Bronchial epithelial cell (primary cell): ENCODE measurements around the gene UNC79. TPM values are rescaled to one million over a fixed set of nuclear protein-coding genes. Genes with fewer than 3 reads are reported as not detected.

ENCODE experiments used
- DNase-seq: peaks from one replicate; pipeline ENCODE4 v3.0.0-alpha.2; 2010; ENCODE audit warnings: low read depth
- FAIRE-seq: peaks from 2 replicates; lab custom pipeline; 2011; peaks lifted over from hg19 to GRCh38; lab: Jason Lieb, UNC
- H3K27me3 ChIP-seq: 2 replicates; pipeline ENCODE4 v1.5.1; 2011; ENCODE audit warnings: low read length; ENCODE audit not compliant: control insufficient read depth, insufficient read depth
- H3K36me3 ChIP-seq: 2 replicates; pipeline ENCODE4 v1.5.1; 2011; ENCODE audit warnings: low read length; ENCODE audit not compliant: control insufficient read depth, insufficient read depth
- H3K4me3 ChIP-seq: 2 replicates; pipeline ENCODE4 v1.5.1; 2011; ENCODE audit warnings: mild to moderate bottlenecking, low read depth, low read length, control low read depth
- total RNA-seq: library from RNA; depleted of rRNA; stranded (reverse); fragments of >200 nt; gene quantifications from 2 replicates; pipeline ENCODE4 v1.2.1, GENCODE V29; 2014
- TF ChIP-seq, protein P1 (sequence below): IDR thresholded peaks from 2 replicates; pipeline ENCODE4 v1.5.1; 2011; ENCODE audit warnings: mild to moderate bottlenecking, moderate library complexity, low read length, control low read depth, inconsistent platforms; ENCODE audit not compliant: insufficient read depth, severe bottlenecking

Gene UNC79
- total RNA-seq, 1 donor from 2014 or later: under 0.01 TPM

DNA sequence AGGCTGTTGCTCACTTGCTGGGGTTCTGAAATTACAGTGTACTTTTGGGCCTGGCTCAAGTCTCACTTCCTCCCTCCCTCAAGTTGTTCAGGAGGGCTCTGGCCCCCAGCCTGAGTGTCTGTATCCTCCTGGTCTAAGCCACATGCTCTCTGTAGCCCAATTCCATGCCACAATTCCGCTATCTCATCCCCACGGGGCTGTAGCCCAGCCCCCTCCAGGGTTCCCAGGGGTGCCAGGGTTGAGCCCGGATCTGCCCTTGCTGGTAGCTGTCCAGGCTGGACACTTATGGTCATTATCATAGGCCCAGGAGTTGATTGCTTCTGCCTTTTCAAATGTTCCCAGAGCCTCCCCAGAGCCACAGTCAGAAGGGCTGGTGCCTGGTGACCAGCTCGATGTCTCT is 292.3 kb downstream of the UNC79 start:
- H3K4me3 ChIP-seq: no peak overlapping the region
- DNase-seq (no peak), FAIRE-seq (no peak)
- TF ChIP-seq, protein P1, sequence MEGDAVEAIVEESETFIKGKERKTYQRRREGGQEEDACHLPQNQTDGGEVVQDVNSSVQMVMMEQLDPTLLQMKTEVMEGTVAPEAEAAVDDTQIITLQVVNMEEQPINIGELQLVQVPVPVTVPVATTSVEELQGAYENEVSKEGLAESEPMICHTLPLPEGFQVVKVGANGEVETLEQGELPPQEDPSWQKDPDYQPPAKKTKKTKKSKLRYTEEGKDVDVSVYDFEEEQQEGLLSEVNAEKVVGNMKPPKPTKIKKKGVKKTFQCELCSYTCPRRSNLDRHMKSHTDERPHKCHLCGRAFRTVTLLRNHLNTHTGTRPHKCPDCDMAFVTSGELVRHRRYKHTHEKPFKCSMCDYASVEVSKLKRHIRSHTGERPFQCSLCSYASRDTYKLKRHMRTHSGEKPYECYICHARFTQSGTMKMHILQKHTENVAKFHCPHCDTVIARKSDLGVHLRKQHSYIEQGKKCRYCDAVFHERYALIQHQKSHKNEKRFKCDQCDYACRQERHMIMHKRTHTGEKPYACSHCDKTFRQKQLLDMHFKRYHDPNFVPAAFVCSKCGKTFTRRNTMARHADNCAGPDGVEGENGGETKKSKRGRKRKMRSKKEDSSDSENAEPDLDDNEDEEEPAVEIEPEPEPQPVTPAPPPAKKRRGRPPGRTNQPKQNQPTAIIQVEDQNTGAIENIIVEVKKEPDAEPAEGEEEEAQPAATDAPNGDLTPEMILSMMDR: no peak
- no peaks in the 10 kb centered on the region for H3K36me3 ChIP-seq
- H3K27me3 ChIP-seq: no peaks in the 10 kb centered on the region

DNA sequence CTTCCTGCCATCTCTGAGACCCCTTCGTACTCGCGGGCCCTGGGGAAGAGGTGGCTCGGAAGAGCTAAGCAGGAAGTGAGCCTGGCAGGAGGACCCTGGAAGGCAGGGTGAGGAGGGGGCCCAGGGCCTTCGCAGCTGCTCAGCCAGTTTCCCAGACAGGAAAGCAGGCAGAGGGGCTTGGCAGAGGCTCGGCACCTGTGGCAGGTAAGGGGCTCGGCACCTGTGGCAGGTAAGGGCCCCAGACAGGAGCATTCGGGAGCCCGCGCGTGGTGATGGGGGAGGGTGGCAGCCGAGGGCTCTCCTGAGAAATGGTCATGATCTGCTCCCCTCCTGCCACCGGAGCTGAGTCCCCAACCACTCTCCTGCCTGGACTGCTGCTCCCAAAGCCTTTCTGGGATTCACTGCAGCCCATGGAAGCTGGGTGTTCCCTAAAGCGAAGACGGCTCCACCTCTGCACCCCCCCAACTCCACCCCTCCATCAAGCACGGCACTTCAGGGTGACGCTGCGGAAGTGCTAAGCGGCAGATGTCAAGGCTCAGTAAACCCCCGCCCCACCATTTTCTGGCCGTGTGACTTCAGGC is 294.4 kb downstream of the UNC79 start:
- TF ChIP-seq, protein P1: no peak
- no peak for FAIRE-seq
- Histone ChIP-seq H3K27me3 (no peaks in the 10 kb centered on the region), H3K36me3 (no peaks in the 10 kb centered on the region), H3K4me3 (no peak overlapping the region)
- DNase-seq: no peak

DNA sequence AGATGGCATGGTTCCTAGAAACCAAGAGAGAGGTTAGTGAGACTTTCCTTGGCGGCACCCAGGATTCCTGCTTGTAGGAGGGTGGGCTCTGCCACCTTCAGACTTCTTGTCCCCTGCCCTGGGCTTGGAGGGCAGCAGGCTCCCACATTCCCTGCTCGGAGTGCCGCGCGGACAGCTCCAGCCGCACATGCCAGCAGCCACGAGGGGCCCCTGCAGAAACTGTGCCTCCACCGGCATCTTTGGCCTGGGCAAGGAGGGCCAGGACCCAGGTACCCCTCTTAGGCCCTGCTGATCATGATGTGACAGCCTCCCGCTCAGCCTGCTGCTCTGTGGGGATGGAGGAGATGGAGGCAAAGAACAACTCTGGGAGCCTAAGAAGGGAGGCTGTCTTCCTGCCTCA is 295.3 kb downstream of the UNC79 start:
- Histone ChIP-seq H3K4me3 (no peak overlapping the region), H3K27me3 (no peaks in the 10 kb centered on the region), H3K36me3 (no peaks in the 10 kb centered on the region)
- FAIRE-seq (no peak), DNase-seq (no peak)
- TF ChIP-seq, protein P1: no peak

DNA sequence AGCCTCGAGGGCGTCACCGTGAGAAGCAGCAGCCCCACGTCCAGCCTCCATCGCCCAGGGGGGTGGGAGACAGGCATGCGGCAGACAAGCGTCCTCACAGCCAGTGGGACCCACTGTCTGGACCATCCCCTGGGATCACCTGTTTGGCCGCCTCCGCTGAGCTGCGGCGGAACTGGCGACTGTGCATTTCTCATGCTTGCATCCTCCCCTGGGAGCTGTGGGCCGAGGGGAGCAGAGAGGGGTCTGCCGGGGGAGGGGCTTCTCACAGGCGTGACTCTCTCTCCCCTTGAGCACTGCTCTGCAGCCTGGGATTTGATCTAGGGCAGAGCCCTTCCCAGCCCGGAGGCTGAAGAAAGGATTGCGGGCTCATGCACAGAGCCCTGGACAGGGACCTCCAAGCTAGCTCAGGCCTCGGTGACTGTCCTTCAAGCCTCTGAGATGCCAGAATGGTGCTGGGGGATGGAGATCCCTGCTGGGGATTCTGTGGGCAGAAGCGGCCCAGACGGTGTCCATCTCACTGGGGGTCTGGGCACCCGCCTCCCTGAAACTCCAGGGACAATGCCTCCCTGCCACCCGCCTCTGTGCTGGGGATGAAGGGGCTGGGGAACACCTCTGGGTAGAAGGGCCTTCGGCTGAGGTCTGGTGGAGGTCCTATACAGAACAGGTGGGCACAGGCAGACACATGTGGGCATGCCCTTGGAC is 296.5 kb downstream of the UNC79 start:
- FAIRE-seq (no peak), DNase-seq (no peak)
- TF ChIP-seq, protein P1: no peak
- no peaks in the 10 kb centered on the region for H3K36me3 ChIP-seq
- no peak overlapping the region for H3K4me3 ChIP-seq
- no peaks in the 10 kb centered on the region for H3K27me3 ChIP-seq

DNA sequence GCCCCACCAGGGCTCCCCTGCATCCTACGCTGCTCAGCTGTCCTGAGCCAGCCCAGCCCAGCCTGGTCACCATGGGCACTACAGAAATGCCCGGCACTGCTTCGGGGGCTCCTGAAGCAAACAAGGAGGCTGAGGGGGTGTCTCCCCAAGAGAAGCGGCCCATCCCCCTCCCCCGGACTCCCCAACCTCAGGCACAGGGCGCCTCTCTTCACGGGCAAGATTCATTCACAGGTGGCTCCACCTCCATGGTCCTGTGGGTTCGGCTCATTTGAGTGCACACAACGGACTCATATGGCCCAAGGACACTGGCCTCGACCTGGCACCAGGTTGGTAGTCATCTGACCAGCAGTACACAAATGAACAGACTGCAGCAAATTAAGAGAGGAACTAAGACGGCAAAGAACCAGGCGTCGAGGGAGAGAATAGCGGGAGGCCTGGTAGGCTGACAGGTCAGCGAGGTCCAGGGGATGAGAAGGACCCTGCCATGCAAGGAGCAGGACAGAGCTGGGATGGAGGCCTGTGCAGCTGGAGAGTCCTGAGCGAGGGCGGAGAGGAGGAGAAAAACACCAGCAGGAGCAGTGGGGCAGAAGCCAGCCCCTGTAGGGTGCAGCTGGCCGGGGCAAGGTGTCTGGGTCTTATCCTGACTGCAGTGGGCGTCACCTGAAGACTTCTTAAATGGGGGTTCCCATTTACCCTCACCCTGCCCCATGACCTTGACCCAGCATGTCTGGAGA is 297.3 kb downstream of the UNC79 start:
- H3K27me3 ChIP-seq: no peaks in the 10 kb centered on the region
- TF ChIP-seq, protein P1: no peak
- H3K4me3 ChIP-seq: no peak overlapping the region
- FAIRE-seq (no peak), DNase-seq (no peak)
- no peaks in the 10 kb centered on the region for H3K36me3 ChIP-seq
